Endometrial microvascular endothelial cells (primary cell): ENCODE results near the gene MUC12. TPM values are rescaled to one million over a fixed set of nuclear protein-coding genes. Genes with fewer than 3 reads are reported as not detected.
"Not testable (repeated sequence)": the region's sequence is repeated elsewhere in the genome, so short reads cannot be mapped to it uniquely, and the experiment has no call there.

Experiments used
- in situ Hi-C: cut with HindIII; loops from 2 replicates; pipeline ENCODE4 v1.10.0; 2017; ENCODE audit warnings: low sequenced_read_pairs, low pct_unique_long_range_greater_than_20kb; ENCODE audit errors: inconsistent ontology term
- total RNA-seq: library from RNA; depleted of rRNA; stranded (reverse); fragments of >200 nt; gene quantifications from one replicate; pipeline ENCODE4 v1.2.3, GENCODE V29; 2015; ENCODE audit errors: inconsistent ontology term

Gene MUC12
- total RNA-seq, 1 donor from 2014 or later, result not detected

- in situ Hi-C loops, result no loop called here
These were observed 8.9 kb downstream of the MUC12 start for GRCh38 chr7:100978300-100978699.

- in situ Hi-C loops, result no loop called here
These were observed 14.3 kb downstream of the MUC12 start for GRCh38 chr7:100983451-100984187.

DNA sequence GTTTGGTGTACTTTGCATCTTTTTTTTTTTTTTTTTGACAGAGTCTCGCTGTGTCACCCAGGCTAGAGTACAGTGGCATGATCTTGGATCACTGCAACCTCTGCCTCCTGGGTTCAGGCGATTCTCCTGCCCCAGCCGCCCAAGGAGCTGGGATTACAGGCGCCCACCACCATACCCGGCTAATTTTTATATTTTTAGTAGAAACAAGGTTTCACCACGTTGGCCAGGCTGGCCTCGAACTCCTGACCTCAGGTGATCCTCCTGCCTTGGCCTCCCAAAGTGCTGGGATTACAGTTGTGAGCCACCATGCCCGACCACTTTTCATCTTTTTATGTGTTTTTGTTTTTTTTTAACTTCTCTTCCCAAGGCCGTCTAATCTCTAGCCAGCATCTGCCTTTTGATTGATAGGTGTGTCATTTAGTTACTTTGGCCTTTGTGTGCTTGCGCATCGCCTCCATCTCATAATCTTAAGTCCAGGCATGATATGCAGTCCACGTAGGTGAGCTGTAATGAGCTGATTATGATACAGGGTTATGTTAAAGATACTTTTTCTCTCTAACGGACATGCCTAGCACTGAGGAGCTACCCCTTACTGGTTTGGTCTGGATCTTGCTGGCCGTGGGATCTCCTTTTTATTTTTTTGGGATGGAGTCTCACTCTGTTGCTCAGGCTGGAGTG is 15.0 kb downstream of the MUC12 start:
- in situ Hi-C loops, result not testable (repeated sequence)

DNA sequence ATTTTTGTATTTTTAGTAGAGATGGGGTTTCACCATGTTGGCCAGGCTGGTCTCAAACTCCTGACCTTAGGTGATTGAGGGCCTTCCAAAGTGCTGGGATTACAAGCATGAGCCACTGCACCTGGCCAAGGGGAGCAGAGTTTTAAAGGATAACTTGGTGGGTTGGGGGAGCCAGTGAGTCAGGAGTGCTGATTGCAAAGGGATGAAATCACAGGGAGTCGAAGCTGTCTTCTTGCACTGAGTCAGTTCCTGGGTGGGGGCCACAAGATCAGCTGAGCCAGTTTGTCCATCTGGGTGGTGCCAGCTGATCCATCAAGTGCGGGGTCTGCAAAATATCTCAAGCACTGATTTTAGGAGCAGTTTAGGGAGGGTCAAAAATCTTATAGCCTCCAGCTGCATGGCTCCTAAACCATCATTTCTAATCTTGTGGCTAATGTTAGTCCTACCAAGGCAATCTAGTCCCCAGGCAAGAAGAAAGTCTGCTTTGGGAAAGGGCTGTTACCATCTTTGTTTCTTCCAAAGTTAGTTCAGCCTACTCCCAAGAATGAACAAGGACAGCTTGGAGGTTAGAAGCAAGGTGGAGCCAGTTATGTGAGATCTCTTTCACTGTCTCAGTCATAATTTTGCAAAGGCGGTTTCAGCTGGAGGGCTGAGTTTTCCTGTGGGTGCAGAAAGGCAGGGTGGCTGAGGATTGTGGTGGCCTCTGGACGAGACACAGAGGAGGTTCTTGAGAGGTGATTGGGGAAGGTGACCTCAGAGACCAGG is 15.8 kb downstream of the MUC12 start:
- in situ Hi-C loops, result not testable (repeated sequence)

DNA sequence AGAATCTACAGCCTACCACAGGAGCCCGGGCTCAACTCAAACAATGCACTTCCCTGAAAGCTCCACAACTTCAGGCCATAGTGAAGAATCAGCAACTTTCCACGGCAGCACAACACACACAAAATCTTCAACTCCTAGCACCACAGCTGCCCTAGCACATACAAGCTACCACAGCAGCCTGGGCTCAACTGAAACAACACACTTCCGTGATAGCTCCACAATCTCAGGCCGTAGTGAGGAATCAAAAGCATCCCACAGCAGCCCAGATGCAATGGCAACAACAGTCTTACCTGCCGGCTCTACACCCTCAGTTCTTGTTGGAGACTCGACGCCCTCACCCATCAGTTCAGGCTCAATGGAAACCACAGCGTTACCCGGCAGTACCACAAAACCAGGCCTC is 22.3 kb downstream of the MUC12 start:
- in situ Hi-C loops, result no loop called here

- in situ Hi-C loops, result not testable (repeated sequence)
These were observed 22.9 kb downstream of the MUC12 start for GRCh38 chr7:100992280-100992679.

GRCh38 chr7:100994671-100995070 is 25.3 kb downstream of the MUC12 start:
- in situ Hi-C loops, result not testable (repeated sequence)

GRCh38 chr7:100998530-100998929 is 29.2 kb downstream of the MUC12 start:
- in situ Hi-C loops, result not testable (repeated sequence)

- in situ Hi-C loops, result not testable (repeated sequence)
These were observed 30.0 kb downstream of the MUC12 start for GRCh38 chr7:100999334-100999733.

DNA sequence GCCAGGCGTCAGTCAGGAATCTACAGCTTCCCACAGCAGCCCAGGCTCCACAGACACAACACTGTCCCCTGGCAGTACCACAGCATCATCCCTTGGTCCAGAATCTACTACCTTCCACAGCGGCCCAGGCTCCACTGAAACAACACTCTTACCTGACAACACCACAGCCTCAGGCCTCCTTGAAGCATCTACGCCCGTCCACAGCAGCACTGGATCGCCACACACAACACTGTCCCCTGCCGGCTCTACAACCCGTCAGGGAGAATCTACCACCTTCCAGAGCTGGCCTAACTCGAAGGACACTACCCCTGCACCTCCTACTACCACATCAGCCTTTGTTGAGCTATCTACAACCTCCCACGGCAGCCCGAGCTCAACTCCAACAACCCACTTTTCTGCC is 30.7 kb downstream of the MUC12 start:
- in situ Hi-C loops, result not testable (repeated sequence)

DNA sequence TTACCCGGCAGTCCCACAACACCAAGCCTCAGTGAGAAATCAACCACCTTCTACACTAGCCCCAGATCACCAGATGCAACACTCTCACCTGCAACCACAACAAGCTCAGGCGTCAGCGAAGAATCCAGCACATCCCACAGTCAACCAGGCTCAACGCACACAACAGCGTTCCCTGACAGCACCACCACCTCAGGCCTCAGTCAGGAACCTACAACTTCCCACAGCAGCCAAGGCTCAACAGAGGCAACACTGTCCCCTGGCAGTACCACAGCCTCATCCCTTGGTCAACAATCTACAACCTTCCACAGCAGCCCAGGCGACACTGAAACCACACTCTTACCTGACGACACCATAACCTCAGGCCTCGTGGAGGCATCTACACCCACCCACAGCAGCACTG is 33.0 kb downstream of the MUC12 start:
- in situ Hi-C loops, result not testable (repeated sequence)

GRCh38 chr7:101007361-101007760 is 38.0 kb downstream of the MUC12 start:
- in situ Hi-C loops, result not testable (repeated sequence)

DNA sequence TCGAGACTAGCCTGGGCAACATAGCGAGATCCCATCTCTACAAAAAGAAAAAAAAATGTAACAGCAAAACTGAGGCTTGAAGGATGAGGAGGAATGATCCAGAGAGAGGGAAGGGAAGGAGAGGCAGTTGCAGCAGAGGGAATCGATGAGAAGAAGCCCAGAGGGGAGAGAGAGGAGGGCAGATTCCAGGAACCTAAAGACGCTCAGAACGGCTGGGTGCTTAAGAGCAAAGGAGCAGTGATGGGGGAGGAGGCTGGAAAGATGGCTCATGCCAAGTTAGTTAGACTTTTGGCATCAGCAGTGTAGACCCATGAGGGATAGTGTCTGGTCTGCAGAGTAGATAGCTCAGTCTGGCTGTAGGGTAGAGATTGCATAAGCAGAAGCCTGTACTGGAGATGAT is 40.3 kb downstream of the MUC12 start:
- in situ Hi-C loops, result no loop called here

DNA sequence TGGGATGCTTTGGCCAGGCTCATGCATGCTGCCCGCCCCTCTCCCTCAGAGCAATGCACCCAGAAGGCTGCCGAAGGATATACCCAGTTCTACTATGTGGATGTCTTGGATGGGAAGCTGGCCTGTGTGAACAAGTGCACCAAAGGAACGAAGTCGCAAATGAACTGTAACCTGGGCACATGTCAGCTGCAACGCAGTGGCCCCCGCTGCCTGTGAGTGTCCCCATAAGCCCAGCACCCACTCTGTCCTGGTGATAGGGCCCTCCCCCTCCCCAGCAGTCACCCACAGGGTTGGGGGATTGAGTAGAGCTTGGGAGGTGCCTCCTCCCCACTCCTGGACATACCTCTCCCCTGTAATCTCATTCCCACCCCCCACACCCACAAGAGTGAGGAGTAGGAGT is 43.6 kb downstream of the MUC12 start:
- in situ Hi-C loops, result no loop called here

DNA sequence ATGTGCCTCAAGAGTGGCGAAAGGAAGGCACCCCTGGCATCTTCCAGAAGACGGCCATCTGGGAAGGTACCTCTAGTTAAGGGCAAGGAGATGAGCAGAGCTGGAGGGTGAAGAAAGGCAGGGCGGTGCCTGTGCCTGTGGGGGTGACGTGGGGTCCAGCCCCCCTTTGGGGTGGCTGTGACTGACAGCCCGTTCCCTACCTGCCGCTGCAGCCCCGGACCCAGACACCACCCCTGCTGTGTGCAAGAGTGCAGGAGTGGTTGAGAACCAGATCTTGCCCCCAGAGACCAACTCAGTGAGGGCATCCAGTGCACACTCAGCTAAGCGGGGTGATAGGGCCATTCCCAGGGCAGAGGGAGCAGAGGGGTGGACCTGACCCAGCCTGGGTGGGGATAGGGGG is 46.3 kb downstream of the MUC12 start:
- in situ Hi-C loops, result no loop called here

DNA sequence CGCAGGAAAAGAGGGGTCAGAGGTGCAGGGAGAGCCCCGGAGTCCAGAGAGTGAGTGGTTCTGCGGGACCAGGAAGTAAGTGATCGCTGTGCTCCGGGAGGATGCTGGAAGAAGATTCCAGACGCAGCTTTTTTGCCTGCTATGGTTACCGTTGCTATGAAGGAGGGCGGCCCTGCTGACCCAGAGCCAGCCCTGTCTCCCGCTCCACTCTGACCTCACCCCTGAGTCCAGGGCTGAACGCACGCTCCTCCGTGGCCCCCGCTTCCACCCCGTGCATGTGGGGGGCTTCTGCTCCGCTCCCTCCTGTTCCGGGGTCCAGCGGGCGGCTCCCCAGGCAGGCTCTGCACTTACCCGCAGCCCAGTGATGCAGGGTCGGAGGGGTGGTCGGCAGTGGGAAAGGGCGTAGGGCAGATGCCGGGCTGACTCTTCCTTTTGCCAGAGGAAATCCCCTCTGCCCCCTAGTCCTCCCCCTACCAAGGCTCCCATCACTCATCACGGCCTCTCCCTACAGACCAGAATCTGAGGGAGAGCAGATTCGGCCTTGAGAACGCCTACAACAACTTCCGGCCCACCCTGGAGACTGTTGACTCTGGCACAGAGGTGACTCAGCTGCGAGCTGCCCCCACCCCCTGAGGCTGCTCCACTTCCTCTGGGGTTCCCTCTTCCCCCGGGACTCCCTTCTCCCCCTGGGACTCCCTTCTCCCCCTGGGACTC is 47.9 kb downstream of the MUC12 start:
- in situ Hi-C loops, result no loop called here

- in situ Hi-C loops, result no loop called here
These were observed 49.2 kb downstream of the MUC12 start for GRCh38 chr7:101018271-101019167.

GRCh38 chr7:101020444-101020843 is 51.1 kb downstream of the MUC12 start:
- in situ Hi-C loops, result no loop called here
